ENCODE results near the gene CFAP99. TPM values are rescaled to one million over a fixed set of nuclear protein-coding genes. Genes with fewer than 3 reads are reported as not detected.

The CFAP99 gene
- total RNA-seq, 1 donor from 2014 or later: 0.17 TPM

DNA sequence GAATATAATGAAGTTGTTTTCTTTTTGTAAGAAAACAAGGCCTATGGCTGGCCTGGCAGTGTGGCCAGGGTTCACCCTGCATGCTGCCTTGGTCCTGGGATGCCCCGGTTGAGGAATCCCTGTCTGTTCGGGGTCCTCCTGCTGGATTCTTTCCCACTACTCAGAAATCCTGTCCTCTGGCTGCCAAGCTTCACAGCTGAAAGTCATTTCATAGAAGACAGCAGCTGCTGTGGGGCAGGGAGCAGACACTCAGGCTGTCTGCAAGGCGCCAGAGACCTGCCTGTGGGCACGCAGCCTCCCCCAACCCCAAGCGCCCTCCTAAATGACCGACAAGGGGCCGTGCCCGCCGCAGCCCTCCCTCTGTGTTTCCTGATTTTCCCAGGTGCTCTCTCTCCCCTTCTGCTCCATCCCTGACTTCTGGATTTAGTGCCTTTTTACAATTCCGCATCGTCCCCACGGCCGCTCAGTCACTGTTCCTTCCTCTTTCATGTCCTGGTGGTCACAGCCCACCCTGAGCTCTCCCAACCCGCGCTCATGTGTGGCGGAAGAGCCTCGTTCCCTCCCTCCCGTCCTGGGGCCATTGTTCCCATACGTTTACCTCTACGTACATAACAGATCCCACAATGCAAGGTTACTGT is 27.9 kb upstream of the CFAP99 start:
- DNase-seq: no peak

DNA sequence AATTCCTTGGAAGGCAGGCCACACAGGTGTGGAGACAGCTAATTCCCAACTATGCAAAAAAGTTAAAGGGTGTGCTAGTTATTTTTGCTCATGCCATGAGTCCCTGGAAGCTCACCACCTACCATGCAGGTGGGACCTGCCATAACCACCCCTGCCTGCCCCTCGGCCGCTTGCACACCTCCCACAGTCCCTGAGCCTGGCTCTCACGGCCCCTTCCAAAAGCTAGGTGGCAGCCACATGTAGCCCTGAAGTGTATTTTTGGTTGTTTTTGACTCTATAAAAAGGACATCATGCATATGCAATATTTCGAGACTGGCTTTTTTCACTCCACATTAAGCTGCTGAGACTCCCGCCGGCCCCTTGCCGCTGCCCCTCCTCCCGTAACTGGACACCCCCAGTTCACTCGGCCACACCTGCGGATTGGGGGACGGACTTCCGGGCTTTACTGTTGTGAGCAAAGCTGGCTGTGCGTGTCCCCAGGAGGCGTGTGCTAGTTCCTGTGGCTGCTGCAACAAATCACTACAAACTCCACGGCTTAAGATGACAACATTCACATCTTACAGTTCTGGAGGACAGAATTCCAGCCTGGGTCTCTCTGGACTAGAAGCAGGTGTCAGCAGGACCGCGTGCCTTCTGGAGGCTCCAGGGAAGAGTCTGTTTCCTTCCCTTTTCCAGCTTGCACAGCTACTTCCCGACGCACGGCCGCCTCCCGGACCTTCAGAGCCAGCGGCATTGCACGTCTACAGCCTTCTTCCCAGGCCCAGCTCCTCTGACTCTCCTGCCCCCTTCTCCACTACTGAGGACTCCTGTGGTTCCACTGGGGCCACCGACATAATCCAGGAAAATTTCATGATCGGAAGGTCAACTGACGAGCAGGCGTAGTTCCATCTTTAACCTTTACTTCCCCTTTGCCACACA is 25.1 kb upstream of the CFAP99 start:
- DNase-seq: peak; percentile 27

GRCh38 chr4:2394528-2394927 is 24.2 kb upstream of the CFAP99 start:
- no peak for DNase-seq

DNA sequence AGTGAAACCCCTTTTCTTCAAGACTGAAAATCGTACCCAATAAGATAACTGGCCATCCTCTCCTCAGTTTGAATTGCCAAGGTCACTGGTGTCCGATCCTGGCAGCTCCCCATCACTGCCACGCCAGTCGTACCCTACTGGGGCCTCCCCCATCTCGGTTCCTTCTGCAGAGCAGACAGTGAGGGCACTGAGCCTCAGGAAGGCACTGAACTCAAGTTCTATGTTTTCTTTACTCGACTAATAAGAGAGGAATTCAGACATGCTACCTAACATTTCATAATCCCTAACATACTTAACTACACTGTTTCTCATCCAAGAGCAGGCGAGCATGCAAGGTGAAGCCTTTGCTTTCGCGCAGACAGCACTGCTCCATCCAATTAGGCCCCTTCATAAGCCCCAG is 23.7 kb upstream of the CFAP99 start:
- no peak for DNase-seq

- DNase-seq: no peak
Observed at GRCh38 chr4:2395584-2395983, 23.2 kb upstream of the CFAP99 start.

DNA sequence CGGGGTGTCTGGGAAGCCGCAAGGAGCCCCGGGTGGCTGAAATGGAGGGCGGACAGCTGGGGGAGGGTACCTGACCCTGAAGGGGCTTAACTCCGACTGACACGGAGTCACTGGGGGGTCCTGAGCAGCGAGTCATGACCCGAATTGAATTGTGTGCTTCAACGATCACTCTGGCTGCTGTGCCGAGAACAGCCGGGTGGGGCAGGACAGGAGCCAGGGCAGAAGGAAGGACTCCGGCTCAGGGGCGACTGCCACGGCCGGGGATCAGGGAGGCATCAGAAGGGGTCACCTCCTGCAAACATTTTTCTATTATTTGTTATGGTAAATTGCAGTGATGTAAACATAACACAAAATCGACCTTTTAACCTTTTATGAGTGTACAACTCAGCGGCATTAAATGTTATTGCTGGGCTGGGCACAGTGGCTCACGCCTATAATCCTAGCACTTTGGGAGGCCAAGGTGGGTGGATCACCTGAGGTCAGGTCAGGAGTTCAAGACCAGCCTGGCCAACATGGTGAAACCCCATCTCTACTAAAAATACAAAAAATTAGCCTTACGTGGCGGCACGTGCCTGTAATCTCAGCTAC is 21.9 kb upstream of the CFAP99 start:
- no peak for DNase-seq

GRCh38 chr4:2397596-2398379 is 21.0 kb upstream of the CFAP99 start:
- DNase-seq: no peak

DNA sequence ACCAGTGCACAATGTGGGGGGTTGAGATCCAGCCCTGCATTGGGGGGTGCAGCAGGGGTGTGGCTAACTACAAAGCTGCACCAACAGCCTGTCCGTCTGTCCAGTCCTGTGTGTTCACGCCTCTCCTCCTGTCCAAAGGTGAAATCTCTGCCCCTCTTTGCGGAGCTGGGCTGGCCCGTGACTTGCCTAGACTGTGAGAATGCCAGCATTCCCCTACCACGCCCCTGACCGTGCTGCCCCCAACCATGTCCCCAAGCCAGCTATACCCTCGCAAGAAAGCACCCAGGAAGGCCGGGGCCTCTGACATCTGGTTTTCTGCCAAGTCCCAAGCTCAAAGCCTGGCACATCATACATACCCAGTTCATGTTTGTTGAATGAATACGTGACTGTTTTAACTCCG is 19.5 kb upstream of the CFAP99 start:
- DNase-seq: no peak

- no peak for DNase-seq
Observed at GRCh38 chr4:2399631-2400190, 19.0 kb upstream of the CFAP99 start.

DNA sequence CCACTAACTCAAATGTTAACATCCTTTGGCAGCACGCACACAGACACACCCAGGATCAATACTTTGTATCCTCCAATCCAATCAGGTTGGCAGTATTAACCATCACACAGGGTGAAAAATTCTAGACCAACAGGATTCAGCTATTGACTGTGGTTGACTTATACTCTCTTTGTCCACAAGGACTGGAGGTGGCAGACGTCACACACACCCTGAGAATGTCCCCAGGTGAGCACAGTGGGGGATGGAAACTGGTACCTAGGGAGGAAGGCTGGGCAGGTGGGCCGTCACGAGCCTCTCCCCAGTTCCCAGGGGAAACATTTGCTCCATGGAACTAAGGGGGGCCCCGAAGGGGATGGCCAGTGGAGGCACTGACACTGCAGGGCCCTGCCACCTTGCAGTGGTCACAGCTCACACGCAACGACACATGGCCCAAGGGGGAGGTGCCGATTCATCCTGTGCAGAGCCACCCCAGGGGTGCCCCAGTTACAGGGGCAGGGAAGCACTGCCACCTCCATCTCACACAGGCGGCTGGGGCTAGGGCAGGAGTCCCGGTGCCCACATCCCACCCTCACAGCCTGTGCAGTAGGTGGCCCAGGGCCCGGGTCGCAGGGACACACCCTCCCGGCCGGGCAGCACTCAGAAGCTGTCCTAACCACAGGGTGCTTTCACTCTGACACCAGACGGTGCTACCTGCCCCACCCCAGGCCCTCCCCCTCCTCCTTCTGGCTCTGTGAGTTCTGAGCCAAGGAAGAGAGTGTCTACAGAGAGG is 17.7 kb upstream of the CFAP99 start:
- DNase-seq: no peak

GRCh38 chr4:2401610-2401983 is 17.2 kb upstream of the CFAP99 start:
- DNase-seq: no peak

- peak; percentile 62 for DNase-seq
Observed at GRCh38 chr4:2402048-2402842, 16.5 kb upstream of the CFAP99 start.

DNA sequence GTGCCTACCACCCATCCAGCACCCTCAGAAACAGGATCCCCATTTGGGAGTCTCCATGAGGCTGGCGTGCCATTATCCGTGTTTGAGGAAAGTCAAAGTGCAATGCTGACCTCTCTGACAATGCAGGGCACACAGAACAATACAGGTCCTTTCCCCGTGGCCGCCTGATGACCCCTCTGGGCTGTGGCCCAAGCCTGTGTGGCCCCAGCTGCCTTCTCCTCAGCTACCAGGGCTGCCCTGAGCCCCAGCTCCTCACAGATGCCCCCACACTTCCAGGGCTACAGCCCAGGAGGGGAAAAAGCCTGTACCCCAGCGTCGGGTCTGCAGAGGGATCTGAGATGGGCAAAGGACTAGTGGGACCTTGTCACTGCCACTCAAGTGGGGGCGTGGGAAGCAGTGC is 15.8 kb upstream of the CFAP99 start:
- peak; percentile 65 for DNase-seq

DNA sequence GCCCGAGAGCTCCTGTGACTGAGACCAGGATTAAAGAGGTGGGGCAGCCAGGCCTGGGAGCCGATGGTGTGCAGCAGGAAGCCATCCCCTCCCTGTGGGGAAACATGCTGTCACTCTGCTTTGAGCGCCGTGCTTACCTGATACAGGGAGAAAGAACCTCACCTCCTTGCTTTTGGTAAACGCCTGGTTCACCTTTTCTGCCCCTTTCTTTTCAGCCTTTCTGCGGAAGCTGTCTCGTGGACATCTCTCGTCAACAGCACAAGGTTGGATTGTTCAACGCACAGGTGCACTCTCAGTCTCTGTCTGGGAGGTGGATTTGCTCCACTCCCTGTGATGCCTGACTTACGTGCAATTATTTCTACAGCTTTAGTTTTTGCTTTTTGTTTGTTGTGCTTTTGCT is 12.3 kb upstream of the CFAP99 start:
- no peak for DNase-seq

DNA sequence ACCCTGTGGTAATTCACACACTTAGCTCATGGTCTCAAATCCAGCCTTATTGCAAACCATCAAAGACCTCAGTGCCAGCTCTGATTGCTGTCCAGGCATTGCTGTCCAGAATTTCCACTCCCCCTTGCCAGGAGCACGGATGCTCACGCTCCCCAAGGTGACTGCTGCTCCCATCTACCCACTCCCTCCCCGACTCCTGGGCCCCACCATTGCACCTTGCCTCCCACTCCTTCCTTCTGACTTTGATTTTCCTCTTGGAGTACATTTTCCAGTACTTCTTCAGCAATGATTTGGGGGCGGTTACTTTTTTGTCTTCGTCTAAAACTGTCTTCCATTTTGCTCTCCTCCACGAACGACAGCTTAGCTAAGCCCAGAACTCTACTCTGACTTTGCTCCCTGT is 11.8 kb upstream of the CFAP99 start:
- no peak for DNase-seq

GRCh38 chr4:2407991-2408342 is 10.8 kb upstream of the CFAP99 start:
- DNase-seq: no peak

- no peak for DNase-seq
Observed at GRCh38 chr4:2408401-2408958, 10.3 kb upstream of the CFAP99 start.

GRCh38 chr4:2408976-2409375 is 9.8 kb upstream of the CFAP99 start:
- no peak for DNase-seq

DNA sequence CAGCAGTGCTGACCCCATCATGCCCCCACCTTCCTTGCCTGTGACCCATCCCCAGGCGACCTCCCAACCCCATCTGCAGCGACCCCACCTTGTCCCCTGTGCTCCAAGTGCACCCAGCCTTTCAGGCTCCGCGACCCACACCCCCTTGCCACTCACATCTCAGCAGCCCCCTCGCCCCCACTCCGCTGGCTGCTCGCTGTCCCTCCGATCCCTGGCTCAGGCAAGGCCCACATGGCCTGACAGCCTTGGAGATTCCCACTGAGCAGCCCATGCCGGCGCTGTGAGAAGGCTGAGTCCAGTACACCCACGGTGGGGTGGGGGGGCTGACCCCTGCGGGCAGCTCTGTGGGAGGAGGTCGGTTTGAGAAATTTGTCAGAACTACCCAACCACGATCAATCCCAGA is 9.4 kb upstream of the CFAP99 start:
- DNase-seq: no peak

GRCh38 chr4:2411786-2412510 is 6.8 kb upstream of the CFAP99 start:
- DNase-seq: no peak

Data from dermis blood vessel endothelial cell (primary cell).